Activated T-helper 1 cell treated with anti-CD3 and anti-CD28 coated beads, Interleukin-2, amount 50 U/mL, for 16 hours (primary cell): ENCODE results near the gene CXXC5.

Experiments used
- DNase-seq, 2 donors: peaks; one replicate each; pipeline ENCODE4 v3.0.0-alpha.2; 2020; ENCODE audit warnings: low read depth in 1 of 2, low spot score in 1 of 2

Gene CXXC5

DNA sequence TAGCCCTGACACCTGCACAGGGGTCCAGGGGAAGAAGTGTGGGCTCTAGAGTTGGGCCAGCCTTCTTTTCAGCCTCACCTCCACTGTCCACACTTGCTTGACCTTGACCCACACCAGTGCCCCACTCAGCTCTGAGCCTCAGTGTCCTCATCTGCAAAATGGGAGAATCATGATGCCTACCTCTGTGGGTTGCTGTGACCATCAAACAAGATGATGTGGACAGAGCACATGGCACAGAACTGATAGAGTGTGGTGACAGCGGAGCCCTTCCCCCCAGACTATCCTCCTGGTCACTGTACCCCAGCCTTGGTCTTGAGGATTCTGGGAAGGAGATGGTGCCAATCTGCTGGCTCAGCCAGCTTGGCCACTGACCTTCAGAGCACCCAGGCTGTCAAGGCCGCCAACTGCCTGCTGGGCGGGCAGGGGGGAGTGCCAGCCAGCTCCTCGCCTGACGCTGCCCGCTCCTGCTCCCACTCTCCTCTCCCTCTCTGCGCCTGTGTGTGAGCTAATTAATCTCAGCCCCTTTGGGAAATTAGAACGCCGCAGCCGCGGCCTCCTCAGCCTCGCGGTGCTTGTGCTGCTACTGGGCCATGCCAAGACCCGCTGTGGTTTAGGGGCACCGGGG is 16.7 kb downstream of the CXXC5 start:
- DNase-seq: no peak

DNA sequence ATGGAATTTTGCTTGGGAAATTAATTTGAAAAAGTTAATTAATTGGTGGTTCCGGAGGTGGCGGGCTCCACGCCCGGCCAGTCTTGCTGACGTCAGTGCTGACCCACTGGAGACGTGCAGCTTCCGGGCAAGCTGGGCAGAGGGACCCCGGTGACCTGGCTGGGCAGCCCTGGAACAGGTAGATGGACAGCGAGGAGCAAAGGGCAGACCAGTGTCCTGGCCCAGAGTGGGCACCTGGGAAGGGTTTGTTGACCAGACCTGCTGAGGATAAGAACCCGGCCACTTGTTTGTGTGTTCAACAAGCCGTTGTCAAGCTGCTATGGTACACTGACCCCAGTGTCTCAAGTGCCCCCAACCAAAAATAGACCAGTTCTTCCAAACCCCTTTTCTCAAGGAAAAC is 17.5 kb downstream of the CXXC5 start:
- no peak for DNase-seq

GRCh38 chr5:139666551-139666950 is 18.4 kb downstream of the CXXC5 start:
- no peak for DNase-seq

DNA sequence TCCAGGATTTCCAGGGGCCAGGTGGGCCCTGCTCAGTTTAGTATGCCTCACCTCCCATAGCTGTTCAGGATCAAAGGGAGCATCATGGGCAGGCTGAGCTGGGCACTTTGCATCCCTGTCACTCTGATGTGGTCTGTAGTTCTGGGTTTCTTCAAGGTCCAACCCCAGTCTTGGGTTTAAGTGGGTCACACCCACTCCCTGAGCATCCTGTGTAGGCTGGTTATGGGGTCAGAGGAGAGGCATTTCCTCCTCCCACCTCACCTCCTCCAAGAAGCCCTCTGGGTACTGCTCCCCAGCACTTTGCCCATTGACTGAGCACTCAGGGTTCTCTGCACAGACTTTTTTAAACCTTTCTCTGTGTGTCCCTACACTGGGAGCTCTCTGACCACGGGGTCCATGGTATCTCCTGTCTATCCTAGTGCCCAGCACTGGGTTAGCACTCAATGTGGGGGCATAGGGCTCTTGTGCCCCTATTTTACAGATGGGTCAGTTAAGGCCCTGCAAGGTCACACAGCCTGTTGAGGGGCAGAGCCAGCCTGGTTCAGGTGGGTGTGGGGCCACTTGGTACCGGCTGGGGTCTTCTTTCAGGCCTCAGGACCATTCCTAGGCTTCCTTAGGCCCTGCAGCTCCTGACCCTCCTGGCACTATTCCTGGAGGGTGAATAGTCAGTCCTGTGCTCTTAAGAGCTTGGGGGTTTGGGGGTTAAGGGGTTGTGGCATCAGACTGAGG is 19.0 kb downstream of the CXXC5 start:
- no peak for DNase-seq

DNA sequence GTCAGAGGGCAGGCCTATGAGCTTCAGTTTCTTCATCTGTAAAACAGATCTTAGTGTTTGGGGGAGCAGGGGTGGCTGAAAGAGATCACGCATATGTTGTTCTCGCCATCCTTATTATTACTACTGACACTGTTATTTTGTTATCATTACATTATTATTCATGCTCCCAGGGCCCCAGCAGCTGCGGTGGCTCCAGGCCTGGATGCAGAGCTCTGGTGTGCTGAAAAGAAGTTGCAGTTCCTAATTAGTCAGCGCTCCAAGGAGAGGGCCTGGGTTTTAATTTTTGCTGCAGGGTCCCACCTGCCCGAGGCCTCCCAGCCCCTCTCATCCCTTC is 19.5 kb downstream of the CXXC5 start:
- DNase-seq: no peak

GRCh38 chr5:139668064-139668880 is 20.1 kb downstream of the CXXC5 start:
- peak in 1 of 2 donors; percentile 13 for DNase-seq

GRCh38 chr5:139668924-139669661 is 20.9 kb downstream of the CXXC5 start:
- no peak for DNase-seq

GRCh38 chr5:139669662-139670368 is 21.7 kb downstream of the CXXC5 start:
- DNase-seq: no peak

DNA sequence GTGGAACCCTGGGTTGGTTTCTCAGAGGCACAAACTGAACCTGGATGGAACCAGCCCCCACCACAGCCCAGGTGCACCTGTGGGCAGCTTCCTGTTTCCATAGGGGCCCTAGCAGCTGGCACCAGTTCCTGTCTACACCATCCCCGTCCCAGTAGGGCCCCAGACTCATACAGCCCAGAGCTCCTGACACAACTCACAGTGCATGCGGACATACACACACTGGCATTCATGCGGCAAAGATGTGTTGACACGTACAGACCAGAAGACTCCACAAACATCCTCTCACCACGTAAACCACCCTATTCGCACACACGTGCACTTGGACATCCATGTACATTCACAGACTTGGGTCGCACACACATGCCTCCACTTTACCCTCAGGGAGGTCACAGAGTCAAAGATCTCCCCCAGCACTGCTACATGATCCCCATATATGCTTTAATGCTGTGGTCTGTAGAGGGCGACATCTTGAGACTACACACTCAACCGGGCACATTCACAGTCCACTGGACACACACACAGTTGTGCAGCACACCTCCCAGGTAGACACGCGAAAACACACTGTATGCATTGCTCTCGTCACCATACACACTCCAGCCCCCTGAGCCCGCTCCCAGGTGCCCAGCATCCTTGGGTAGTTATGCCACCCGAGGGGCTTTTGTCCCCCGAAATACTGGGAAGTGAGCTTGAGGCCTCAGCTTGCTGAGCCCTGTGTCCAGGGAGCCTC is 22.4 kb downstream of the CXXC5 start:
- no peak for DNase-seq

GRCh38 chr5:139671096-139671841 is 23.1 kb downstream of the CXXC5 start:
- no peak for DNase-seq

DNA sequence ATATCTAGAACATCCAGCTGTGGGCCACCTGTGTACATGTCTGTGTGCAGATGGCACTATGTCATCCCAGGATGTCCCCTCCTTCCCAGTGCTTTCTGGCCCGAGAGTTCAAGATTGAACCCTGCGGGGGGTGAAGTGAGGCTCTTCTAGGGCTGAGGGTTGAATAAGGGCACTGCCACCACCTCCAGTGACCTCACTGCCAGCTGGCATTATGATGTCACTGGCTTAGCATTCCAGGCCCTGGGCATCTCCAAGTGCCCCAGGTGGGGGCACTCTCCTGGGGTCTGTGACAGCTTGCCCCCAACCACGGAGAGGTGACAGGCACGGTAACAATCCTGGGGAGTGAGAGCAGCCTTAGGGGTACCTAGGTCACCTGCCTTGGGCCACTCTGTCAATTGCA is 27.1 kb downstream of the CXXC5 start:
- no peak for DNase-seq

DNA sequence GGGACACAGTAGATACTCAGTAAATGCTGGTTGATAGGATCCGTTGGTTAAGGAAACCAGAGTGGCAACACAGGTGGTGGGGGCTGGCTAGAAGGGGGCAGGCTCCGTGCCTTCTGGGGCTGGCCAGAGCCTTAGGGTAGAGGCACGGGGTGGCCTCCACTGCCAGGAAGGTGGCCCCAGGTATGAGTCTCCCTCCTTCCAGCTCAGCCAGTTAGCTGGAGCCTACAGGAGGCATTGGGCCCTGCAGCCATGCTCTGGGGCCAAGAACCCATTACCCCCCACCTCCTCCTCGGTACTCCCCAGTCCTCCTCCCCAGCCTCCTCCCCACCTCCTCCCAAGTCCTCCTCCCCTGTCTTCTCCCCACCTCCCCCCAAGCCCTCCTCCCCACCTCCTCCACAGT is 27.7 kb downstream of the CXXC5 start:
- DNase-seq: no peak

GRCh38 chr5:139676406-139676805 is 28.3 kb downstream of the CXXC5 start:
- DNase-seq: no peak

GRCh38 chr5:139676951-139677735 is 29.0 kb downstream of the CXXC5 start:
- no peak for DNase-seq

DNA sequence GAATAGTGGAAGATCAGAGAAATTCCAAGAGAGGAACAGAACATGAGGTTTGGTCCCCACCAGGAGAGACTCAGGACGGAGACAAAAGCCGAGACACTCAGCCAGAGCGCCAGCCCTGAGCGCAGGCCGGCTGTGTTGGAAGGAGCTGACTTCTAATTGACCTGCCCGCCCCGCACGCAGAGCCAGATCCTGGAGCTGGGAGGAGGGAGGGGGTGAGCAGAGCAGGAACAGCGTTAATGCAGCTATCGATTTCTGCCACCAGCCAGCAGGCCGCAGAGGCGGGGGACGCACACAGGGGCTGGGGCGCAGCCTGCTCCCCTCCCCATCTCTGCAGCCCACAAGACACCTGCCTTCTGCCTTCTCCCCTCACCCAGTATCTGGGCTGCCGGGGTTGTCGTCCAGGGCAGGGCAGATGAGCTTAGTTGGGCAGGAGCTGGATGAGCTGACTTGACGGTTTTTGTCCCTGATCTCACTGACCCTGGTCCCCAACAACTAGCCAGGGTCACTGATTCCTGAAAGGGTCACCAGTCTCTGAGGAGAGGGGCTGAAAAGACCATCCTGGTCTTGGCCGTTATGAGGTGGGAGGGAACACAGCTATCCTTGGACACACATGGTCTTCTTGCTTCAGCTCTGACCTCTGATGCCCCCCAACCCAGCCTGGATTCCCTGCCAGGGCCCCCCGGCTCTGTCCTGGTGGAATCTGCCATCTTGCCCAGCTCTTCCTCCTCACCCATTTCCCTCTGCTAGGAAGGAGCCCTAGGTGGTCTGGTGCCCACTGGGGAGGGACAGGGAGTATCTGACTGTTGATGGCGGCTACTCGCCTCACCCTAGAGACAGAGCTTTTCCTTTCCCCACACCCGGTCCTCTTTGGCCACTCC is 29.8 kb downstream of the CXXC5 start:
- DNase-seq: no peak

- no peak for DNase-seq
Measured at GRCh38 chr5:139678751-139679750, 30.9 kb downstream of the CXXC5 start.
